Midbrain (tissue), 1 donor: Measurements from ENCODE around the gene CCDC89.

ENCODE experiments used
- DNase-seq: peaks from one replicate; lab custom pipeline; 2025; lab: John Stamatoyannopoulos, UW

Gene CCDC89

DNA sequence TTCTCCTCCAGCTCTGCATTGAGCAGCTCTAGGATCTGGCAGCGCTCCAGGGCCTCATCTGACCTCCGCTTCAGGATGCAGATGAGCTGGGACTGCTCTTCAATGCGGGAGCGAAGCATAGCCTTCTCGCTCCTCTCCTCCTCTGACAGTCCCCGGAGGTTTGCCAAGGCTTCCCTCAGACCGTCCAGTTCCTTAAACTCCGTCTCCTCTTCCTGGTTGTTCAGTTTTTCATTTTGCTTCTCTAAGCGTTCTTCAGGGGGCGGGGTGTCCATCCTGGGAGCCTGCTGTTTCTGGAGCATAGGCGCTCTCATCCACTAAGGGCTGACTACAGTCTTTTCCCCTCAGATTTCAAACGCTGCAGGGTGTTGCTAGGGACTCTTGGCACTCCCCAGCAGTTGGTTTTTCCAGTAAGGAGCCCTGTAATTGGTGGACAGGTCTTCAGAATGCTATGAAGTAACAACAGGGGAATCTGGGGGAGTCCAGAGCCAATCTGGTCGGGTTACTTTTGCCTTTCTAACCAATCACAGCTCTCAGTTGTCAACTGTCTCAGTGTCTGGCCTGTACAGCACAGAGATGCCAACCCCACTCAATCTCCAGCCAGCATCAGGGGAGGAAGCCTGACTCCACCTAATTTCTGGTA lies at the start of gene CCDC89:
Gene CCDC89, minus strand, starts transcription at position 376 of the 640 bp plus-strand sequence. Its CDS starts 65 bp downstream, at position 311.
- peak; percentile 86 for DNase-seq

DNA sequence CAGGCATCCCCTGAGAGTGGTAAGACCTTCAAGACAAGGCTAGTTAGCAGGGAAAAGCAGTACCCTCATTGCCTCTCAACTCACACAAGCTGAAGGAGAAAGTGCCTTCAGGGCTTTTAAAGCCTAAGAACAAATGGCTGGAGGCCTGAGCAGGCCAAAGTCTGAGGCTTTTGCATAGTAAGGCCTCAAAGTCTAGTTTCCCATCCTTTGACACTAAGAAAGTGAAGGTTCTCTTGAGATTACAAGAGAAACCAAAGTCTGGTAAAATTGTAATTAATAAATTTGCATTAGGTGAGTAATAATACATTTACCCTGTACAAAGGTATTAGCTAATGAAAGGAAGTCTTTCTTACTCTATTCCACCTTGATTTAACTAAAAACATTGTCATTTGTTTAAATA lies 47.0 kb upstream of the CCDC89 start:
- DNase-seq = no peak

DNA sequence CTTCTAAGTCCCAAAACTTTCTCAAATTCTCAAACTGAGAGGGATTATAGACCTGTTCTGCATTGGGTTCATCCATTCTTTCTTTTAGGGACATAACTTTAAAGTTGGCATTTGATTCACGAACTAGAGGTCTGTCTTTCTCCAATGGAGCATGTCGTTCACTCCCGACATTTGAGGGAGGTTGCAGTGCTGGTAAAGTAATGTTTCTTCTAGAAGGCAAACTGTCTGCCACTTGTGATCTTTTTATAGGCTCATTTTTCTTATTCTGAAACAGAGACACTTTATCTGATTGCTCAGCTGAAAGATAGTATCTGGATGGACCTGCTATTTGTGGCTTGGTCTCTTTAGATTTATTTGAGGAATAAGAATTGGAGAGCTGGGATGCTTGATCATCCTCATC lies 40.4 kb upstream of the CCDC89 start:
- DNase-seq = no peak

DNA sequence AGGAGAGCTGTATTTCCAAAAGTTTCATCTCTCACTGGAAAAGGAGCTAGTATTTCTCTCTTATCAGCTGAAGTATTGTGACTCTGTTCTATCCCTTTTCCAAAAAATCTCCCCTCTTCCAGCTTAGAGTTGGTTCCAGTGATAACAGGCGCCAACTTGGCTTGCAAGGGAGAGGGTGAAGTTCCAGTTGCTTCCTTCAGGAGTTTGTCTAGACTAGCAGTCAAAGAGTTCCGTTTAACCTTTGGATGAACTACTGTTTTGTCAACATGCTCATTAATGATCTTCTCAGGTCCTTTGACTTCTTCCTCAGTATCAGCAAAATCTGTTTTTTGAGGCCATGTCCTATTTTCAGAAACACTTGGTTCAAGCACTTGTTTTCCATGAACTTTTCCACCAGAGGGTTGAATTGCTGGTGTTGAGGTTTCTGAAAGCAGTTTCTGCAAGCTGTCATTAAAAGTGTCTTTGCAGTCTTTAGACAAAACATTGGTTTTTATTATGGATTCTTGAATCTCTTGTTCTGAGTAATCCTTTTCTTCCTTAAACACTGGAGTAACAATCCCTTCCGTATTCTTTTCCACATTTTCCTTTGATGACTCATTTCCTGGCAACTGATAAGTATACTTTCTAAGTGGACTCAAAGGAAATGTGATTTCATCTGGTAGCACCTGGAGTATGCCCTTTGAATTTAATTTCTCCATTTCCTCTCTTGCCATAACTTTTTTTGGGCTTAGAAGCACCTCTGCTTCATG lies 39.7 kb upstream of the CCDC89 start:
- no peak for DNase-seq

DNA sequence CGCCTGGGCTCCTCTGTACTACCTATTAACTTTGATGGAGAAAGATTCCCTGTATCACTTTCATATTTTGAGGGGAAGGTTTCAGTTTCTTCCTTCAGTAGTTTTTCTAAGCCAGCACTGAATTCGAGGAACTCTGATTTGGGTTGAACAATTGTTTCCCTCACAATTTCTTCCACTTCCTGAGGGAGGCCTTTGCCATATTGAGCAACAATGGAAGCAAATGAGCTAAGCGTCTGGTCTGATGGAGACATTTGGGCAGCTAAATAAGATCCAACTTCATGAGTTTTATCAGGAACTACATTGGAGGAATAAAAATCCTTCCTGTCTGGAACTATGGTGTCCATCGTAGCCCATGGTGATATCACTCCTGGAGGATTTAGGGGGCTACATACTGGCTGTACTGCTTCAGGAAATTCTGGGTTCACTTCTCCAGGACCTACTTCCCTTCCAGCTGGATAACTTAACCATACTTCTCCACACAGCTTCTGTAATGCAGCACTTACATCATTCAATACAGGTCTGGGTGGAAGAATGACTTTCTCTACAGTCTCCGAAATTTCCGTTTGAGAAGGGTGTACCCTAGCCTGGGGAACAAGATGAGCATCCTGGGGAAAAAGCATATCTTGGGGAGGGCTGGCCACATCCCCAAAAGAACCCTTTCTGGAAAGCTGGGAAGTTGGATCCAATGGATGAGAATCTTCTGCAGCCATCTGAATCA lies 38.9 kb upstream of the CCDC89 start:
- no peak for DNase-seq

DNA sequence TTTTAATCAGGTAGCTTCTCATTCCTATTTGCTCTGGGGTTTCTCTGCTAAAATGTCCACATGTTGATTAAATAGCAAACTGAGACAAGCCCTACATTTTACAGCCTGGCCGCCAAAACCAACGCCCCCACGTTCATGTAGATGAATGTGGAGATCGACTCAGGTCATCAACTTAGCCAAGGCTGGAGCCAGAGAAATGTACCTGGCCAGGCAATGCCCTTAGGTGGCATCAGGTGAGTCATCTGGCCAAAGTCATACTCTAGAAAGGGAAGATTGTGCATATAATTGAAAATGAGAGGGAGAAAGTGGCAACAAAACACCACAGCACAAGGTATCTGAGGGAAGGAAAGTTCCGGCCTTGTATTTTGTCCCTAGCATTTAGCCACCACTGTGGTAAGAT lies 37.1 kb upstream of the CCDC89 start:
- DNase-seq = no peak

DNA sequence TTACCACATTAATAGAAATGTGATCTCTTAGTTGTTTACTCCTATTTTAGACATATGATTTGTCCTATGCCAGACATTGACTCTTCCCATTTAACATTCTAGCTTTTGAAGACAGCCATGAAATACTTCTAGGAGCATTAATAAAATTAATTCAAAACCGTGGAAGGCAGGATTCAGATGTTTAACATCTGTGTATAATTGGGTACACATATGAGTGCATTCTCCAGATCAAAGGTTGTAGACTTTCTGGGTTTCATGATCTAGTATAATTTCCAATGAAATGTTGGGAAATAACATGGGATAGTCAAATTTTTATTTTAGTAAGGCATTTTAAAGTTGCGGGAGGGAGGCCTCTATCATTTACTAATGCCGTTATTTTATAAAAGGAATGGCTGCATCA lies 35.2 kb upstream of the CCDC89 start:
- no peak for DNase-seq

DNA sequence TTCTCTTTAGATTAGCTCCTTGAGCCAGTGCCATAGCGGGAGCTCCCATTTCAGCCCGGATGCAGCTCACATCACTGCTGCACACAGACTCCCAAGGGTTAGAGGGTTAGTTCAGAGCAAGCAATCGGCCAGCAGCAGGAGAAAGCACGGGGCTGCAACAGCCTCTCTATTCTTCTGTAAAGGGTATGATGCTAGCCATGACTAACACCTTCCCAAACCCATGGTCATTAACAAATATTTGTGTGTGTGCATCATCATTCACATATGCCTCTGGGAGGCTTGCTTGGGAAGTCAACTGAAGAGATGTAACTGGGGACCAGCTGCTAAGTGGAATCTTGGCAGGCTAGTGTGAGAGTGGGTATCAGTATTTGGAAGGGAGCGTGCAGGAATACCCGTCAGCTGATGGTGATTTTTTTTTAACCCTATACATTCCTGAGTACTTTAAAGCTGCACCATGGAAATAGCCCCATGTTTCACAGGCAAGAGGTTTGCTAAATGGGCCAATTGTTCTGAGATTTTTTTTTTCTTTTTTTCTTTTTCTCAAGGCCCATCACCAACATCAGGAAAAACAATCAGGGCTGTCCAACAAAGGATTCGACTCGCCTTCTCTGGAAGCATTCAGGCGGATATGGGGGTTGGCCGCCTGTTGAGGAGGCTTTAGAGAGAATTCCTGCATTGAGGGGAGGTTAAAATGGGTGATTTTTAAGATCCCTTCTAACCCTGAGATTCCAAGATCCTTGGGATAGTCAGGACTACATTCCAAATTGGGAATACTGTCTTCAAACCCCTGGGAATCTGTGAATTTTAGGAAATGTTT lies 33.2 kb upstream of the CCDC89 start:
- peak; percentile 80 for DNase-seq

DNA sequence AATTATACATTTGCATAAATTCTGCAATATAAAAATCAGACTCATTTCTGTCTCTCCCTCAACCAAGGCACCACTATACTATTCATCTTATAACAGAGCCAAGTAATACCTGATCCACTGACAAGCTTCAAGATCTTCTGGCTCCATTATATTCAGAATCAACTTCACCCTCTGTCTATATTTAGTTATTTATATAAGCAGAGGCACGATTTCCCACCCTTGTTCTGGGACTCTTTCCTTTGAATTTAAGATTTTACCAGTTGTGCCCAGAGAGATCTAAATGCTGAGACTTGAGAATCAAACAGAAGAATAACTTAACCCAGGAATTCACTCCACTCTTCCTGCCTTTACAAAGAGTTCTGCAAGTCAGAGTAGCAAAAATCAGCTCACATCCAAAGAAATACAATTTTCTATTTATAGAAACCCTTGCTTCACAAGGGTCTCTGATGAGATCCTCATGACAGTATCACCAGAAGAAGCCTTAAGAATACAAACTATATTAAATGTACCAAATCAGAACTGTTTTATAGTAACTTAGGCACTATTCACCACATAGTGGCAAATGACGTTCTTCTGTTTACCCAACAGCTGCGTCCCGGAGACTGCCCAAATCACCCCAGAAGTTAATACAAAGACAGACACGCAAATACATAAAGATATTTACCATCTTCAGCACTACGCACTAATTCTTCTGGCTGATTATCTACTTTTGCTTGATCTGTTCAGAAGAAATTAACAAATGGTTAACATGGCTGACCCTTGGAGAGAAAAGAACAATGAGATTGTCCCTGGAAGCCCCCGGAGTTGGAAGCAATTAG lies 32.3 kb upstream of the CCDC89 start:
- DNase-seq = peak; percentile 57

DNA sequence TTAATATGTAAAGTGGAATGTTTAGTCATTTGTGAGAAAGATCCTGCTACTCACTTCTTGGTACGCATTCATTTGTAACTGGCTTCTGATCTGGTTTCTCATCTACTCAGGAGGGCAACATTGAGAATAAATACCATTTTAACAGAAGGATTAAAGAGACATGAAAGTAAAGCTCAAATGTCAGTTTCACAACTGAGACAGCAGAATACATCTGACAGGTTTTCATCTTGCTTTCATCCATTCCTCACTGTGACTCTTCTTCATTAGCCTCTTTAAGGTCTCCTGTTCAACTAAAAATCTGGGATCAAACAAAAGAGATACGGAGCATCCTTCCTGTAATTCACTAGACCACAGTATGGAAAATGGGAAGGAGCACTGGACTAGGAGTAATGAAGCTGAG lies 31.4 kb upstream of the CCDC89 start:
- no peak for DNase-seq

DNA sequence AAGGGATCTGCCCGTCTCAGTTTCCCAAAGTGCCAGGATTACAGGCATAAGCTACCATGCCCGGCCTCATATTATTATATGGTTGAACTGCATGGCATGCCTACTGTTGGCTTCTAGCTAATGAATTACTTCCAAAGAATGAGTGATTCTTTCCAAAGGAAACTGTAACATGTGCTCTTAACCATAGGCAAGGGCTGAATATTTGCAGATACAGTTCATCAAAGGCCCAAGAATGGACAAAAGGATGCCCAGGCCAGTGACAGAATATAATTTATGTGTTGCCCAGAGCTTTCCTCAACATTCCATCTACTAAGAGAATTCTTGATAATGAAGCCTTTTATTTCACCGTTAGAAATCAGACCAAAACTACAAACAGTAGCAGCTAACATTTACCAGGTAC lies 27.0 kb upstream of the CCDC89 start:
- no peak for DNase-seq

DNA sequence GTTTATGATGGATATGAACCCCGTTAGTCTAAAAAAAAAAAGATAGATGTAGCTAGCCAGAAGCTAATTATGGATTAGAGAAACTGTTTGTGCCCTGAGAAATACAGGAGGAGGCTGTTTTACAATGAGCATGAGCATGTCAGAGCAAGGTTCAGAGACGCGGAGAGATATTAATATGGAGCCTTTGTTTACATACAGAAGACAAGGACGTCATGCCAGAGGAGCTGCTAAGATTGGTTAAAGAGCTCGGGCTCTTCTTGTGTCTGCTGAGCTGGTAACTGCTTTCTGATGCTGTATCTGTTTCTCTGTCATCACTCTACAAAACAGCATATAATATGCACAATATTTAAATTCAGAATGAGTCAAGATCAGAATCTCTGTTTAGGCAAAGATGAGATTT lies 24.9 kb upstream of the CCDC89 start:
- no peak for DNase-seq

DNA sequence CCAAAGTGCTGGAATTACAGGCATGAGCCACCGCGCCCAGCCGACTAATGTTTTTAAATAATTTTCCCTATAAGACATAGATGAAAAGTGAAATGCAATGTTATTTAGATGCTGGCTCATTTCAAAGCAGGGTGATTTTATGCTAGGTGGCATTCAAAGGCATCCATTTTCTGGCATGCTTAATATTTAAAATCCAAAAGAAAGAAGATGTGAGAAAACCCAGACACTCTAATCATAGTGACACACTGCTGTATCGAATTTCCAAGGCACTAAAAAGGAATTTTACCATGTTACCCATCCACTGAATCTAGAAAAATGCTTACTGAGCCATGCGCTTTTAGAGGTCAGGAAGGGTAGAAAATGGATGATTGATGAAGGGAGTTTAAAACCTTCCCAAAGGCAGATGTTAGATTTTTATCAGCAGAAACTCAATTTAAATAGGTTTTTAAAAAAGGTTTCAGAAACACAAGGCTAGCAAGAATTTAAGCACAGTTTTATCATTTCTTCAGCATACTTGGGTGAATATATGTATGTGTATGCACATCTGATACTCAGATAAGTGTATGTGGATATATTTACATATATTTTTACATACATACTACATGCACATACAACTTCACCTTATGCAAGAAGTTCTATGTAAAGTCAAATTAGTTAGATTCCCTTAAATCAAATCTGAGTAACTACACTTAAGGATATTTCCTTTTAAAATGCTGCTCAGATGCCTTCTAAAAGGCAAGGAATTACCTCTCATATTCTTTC lies 24.1 kb upstream of the CCDC89 start:
- DNase-seq = no peak

DNA sequence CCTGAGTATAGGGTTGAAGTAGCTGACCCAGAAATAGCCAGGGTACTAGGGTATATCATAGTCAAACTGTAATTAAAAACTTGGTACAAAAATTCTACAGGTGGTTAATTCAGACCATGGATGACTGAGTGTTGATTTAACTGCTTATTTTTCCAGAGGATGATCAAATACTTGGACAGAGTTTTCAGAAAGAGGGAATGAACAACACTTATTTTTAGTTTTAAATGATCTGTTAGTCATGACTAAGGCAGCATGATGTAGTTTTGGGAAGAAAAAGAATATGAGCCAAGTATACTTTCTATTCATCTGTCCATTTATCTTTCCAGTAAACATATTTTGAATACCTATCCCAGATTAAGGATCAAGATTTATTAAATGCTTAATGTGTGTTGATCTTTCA lies 19.8 kb upstream of the CCDC89 start:
- DNase-seq = no peak

DNA sequence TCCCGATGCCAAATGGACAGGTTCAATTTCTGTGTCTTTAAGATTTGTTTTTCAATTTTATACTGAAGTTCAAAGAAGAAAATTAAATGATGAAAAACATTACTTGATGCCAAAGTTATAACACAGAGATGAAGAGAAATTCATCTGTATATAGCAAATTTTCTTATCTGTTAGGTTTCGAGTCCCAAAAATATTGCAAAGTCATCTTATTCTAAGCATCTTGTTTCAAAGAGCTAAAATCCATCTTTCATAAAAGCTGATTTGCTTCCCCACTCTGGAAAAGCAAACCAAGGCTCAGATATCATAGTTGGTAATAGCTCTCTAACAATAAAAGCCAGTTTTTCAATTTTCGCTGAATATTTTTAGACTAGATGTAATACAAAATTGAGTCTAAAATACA lies 19.0 kb upstream of the CCDC89 start:
- no peak for DNase-seq

DNA sequence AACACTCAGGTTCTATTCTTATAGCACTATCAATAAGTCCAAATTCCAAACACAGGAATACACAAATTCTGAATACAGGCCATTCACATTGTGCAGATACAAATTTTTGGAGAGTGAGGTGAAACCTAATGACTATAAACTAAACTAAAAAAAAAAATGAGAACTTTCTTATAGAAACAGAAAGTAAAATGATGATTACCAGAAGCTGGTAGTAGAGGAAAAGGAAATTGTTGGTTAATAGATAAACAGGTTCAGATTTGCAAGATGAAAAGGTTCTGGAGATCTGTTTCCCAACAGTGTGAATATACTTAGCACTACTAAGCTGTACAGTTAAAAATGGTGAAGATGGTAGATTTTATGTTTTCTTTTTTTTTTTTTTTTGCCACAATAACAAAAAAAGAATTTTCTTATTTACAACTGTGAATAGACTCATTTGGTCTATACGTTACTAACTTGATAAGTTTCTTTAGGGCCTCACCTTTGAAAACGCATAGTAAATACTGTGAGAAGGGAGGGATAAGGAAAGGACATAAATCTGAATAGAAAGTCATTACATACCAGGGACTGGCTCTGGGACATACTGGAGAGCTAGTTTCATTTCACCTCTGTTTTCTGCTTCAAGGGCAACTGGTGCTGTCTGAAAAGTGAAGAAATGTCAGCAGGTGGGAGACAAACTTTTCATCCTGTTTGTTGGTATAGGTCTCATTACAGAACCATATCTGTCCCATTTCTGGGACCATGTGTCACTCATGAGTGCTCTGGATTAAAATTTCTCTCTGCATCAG lies 14.2 kb upstream of the CCDC89 start:
- DNase-seq = no peak

DNA sequence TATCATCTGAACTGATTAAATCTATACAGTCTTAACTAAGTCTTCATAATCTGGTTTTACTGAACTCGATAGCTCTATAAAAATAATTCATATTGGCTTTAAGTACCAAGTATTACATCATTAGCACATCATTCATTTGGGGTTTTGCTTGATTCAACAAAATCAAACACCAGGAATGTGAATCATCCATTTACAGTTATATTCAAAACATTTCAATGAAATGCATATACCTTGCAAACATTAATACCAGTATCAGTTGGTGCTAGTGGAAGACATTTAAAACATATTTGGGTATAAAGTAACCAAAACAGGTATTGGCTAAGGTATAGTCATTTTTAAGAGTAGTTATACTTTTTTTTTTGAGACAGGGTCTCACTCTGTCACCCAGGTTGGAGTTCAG lies 12.2 kb upstream of the CCDC89 start:
- no peak for DNase-seq

DNA sequence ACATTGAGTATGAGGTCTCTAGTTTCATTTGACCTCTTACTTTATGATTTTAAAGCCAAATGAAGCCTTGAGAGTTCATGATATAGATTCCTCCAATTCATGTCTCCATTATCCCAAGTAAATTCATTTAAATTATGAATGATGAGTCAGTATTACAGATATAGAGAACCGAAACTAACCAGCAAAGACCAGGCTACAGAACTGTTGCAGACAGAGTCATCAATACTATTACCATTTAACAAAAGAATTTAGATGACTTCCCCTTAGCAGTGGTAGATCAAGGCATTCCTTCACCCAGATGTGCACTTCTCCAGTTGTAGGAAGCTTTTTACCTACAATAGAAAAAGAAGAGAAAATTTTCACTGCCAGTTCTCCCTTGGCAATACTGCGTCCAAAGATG lies 11.8 kb upstream of the CCDC89 start:
- DNase-seq = no peak

DNA sequence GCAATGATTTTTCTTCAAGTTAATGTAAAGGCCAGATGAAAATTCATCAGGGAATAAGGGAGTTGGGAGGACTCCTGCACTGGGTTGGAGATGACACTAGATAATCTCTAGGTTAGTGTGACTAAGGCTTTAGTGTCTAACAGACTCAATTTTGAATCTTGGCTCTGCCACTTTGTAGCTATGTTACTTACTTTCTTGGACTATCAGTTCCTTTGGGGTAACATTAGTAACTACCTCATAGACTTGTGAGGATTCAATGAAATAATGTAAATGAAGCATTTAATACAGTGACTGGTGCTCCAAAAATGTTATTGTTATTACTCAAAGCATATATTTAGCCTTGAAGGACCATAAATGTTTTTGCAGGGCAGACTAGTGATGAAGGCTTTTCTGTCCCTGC lies 9.6 kb upstream of the CCDC89 start:
- no peak for DNase-seq
